Hematopoietic multipotent progenitor cell treated with erythropoietin and hydrocortisone succinate and interleukin-3 and kit ligand, for 6 days (in vitro differentiated cells): Measurements from ENCODE around the gene PPFIBP2.
"Not testable (repeated sequence)": the region's sequence is repeated elsewhere in the genome, so short reads cannot be mapped to it uniquely, and the experiment has no call there.

Experiments used
- DNase-seq: peaks from one replicate; pipeline ENCODE4 v3.0.0-alpha.2; 2015

PPFIBP2 gene

DNA sequence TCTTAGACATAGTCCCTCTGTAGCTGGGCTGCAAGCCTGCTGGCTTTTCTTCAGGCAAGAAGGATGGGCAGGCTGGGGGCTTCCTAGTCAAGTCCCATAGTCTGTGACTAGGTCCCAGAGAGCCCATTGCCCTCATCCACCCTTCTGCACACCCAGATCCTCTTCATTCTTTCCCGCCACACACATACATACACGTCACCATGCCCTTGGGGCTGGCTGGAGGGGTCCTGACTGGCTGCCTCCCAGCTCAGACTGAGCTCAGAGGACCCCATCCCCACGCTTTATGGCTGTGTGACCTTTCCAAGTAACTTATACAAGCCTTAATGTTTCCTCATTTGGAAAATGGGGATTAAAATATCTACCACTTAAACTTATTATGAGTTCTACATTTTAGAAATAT lies 13.5 kb upstream of the PPFIBP2 start:
- no peak for DNase-seq

DNA sequence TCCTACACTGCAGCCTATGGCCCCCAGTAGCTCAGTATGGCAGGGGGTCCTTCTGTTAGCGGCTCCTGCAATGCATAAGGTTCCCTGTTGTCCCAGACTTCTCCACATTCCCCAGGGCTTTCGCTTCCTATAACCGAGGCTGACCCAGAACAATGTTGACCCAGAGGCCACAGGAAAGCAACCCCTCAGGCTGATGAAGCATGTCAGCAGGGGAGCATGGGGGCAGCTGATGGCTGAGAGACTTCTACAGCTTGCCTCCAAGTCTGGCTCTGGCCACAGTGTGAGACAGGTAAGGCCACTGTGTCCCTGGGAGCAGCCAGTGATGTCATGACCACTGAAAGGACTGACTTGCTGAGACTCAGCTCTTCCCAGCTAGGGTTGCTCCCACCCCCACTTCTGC lies 12.5 kb upstream of the PPFIBP2 start:
- no peak for DNase-seq

DNA sequence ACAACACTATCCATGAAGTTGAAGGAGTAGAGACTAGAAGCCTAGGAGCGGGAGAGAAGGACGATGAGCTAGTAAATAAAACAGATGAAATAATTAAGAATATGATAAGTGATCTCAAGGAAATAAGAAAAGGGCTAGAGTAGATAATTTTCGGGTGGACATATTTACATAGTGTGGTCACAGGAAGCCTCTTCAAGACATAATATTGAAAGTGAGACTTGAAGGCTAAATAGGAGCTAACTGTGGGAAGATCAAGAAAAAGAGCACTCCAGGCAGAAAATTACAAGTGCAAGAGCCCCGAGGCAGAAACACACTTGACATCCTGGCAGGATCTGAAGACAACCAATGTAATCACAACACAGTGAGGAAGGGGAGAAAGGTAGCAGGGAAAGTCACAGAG lies 11.9 kb upstream of the PPFIBP2 start:
- no peak for DNase-seq

DNA sequence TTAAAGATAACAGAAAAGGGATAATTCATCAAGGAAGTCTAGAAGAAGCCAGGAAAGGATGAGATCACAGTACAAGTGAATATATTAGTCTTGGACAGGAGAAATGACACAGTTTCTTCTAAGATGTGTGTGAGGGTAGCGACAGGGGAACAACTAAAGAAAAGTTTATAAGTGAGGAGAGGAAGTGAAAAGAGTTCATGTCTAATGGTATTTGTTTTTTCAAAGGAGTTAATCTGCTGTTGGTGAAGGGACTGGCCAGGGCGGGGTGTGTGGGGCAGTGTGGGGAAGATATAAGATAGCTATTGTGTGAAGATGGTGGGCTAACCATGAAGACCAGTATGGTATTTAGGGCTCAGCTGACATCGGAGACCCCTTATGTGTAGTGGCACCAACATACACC lies 7.6 kb upstream of the PPFIBP2 start:
- DNase-seq, result no peak

DNA sequence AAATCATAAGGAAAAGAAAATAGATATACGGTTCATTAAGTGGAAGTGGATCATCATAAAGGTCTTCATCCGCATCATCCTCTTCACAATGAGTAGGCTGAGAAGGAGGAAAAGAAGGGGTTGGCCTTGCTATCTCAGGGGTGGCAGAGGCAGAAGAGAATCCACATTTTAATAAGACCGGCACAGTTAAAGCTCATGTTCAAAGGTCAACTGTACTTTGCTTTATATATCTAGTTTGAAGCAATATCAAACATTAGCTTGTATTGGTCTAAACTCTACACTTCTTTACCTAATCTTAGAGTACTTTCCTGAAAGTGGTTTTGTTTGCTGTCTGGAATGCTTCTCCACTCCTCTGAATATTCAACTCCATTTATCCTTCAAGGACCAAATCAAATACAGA lies 5.7 kb upstream of the PPFIBP2 start:
- no peak for DNase-seq

DNA sequence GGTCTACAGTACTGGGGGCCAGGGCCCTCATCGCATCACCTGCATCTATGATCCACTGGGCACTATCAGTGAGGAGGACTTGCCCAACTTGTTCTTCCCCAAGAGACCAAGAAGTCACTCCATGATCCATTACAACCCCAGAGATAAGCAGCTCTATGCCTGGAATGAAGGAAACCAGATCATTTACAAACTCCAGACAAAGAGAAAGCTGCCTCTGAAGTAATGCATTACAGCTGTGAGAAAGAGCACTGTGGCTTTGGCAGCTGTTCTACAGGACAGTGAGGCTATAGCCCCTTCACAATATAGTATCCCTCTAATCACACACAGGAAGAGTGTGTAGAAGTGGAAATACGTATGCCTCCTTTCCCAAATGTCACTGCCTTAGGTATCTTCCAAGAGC lies 3.8 kb upstream of the PPFIBP2 start:
- DNase-seq, result no peak

DNA sequence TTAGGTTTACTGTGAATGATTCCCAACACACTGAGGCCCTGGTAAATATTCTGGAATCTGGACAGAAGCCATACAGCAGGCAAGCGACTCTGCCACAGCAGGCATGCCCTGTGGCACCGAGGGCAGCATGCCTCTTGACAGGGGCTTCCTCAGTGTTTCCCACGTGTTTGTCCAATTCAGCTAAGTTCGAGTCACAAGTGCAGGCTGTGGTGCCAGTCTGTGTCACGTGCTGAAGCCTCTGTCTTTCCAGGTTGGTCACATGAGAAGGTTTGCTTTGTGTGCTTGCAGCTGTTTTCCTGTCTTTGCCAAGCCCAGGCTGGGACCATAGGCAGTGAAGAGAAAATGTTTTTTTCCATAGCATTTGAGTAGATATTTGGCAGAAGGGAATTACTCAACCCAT lies 2.4 kb upstream of the PPFIBP2 start:
- DNase-seq, result peak; percentile 23

DNA sequence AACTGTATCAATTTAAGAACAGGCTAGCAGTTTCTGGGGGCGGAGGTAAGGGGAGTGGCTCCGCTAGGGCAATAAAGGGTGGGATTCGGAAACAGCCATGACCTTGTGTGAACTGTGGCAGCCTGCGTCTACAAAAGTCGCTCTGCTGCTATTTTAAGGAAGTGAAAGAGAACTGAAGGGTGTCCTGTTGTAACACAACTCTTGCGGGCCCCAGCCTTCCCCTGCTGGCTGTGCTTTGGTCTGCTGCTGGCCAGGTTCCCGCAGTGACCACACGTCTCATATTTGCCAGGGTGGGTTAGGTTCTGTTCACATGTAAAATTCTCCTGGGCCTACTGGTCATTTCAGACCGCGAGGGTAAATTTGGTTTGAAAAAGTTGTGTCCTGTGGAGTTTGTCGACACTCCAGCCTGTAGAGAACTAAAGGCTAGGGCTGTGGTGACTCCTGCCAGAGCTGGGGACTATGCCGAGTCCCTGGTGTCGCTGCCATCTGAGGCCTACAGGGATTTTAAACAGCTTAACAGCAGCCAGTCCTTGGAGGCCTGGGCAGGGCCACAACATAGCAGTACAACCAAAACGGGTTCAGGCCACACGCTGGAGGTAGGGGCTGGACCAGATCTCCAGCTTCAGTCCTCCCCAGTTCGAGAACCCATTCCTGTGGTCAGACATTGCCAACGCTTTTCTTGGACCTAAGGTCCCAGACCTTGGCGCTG lies 1.1 kb upstream of the PPFIBP2 start:
- peak; percentile 66 for DNase-seq

DNA sequence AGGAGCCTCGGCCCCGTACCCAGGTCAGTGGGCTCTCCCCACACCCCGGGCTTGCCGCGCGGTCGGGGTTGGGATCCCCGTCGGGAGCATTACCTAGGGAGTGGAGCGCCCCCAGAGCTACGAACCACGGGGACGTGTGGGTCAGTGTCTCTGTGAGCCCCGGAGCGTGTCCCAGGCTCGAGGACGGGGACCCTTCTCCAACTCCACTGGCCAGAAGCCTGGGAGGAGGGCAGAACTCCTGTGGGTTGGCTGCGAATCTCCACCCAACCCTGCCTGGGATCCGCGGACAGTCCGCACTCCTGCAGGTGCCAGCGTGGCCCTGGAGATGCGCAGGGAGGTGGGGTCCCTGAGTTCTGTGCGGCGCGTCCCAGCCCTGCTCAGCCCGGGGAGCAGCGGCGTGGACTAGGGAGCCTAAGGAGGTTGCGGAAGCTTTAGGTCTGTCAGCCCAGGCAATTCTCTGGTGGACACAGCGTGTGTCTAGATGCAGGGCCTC lies 346 bp downstream of the PPFIBP2 start:
- DNase-seq, result peak; percentile 15

DNA sequence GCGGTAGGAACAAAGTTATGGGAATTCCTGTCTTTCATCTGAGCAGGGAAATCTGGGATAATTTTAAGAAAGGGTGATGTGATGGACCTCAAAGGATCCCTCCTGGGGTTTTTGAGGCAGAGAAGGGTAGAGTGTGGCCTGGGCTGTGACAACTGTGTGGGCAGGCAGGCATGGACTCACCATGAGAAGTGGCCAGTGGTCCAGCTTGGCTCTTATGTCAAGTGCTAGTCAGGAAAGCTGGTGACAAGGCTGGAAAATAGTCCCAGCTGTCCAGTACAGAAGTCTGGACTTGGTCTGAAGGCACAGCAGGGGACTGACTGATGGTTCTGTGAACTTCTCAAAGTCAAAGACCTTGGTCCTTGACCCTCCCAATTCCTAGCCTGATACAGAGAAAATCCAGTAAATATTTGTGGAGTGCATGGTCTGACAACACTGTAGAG lies 1.7 kb downstream of the PPFIBP2 start:
- DNase-seq, result no peak

DNA sequence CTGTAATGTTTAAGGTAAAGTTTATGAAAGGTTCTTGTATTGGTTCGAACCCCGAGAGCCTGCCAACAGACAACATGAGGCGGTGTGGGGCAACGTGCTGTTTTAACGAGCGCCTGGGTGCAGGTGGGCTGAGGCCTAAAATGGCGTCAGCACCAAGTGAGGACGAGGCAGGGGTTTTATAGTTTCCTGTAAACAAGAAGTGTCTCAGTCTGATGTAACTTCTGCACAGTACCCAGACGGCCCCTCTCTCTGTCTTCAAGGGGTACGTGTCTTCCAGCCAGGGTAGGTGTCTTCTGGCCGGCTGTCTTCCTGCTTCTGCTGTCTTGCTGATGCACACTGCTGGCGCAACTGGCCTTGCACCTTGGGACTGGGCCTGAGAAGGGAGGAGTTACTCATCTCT lies 2.7 kb downstream of the PPFIBP2 start:
- no peak for DNase-seq

DNA sequence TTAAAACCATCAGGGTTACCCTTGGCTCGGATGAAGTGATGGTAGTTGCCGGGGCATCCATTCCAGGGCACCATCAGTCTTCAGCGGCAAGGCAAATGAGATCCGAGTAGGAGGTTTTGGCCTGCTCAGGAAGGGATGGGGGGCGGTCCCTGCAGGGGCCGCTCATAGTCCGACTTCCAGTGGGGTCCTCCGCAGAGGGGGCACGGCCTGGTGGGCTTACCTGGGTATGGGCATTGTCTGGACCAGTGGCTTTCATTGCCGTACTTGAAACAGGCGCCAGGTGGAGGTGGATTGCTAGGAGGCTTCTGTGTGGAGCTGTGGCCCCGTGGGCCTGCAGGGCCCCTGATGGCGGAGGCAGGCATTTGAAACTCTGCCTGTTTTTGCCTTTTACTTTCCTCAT lies 3.9 kb downstream of the PPFIBP2 start:
- DNase-seq, result not testable (repeated sequence)

DNA sequence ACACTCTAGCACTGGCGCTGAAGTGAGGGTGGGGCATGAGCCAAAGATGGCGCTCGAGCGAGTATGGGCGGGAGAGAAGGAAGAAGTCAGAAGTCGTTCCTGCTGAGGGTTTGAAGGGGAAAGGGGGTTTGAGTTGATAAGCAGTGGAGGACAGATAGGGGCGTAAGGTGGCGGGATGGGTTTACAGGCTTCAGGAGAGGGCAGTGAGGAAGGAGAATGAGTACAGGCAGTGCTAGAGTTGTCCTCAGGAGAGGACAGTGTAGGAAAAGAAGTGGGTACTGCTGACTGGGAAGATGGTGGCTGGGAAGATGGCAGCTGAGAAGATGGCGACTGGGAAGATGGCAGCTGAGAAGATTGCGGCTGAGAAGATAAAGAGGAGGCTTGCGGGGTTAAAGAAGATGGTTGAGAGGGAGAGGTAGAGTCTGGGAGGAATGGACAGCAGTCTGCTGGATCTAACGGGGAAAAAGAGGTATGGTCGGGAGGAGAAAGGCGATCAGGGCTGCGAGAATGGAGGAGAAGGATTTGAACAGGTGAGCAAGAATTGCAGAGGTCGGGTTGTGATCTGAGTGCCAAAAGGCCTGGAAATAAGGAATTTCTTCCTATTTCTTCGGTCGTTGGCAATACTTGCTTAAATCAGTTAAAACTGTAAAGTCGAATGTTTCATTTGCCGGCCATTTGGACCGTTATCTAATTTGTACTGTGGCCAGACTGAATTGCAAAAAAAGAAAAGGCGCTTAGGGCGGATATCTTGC lies 5.2 kb downstream of the PPFIBP2 start:
- no peak for DNase-seq

DNA sequence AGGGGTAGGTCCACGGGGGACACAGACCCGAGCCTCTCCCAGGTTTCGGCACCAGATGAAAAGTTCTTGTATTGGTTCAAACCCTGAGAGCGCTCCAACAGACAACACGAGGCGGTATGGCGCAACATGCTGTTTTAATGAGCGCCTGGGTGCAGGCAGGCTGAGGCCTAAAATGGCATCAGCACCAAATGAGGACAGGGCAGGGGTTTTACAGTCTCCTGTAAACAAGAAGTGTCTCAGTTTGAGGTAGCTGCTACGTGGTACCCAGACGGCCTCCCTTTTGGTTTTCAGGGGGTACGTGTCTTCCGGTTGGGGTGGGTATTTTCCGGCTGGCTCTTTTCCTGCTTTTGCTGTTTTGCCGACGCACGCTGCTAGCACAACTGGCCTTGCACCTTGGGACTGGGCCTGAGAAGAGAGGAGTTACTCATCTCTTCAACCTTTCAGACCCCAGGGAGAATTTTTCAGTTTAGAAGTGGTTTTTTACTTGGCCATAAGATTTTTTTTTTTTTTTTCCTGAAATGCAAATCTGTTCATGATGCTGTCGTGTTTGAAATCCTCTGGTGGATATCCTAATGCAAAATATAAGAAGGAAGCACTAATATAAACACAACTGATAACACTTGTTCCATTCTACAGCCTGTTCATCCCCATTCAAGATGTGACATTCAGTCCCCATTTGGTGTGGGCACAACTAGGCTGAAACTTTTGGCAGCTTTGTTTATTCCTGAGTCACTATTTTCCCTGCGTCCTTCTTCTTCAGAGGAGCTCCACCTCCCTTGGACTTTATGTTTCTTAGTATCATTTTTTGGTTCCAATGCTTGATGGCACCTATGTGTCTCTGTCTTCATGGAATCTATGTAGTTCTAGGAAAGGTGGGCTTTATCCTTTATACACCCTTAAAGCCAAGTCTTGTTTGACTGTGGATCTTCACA lies 6.5 kb downstream of the PPFIBP2 start:
- DNase-seq, result no peak

DNA sequence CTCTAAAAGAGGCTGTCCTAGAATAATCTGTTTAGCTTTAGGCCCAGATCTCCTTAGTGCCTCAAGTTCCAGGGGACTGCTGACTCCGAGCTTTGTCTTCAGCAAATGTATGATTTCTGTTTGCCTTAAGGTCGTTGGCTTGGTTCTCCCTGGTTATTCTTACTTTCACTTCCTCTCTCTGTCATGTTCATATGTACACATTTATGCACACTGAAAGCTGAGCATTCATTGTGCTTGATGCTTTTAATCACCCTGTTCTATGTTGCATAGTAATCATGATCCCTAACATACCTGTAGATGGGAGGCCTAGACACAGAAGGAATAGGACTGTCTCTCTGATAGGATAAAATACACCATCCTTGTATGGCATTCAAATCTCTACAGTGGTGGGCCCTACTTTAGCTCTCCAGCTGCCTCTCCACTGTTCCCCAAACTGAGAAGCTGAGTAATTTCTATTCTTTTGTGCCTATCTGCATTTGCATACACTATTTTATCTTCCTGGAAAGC lies 7.2 kb downstream of the PPFIBP2 start:
- DNase-seq, result no peak

DNA sequence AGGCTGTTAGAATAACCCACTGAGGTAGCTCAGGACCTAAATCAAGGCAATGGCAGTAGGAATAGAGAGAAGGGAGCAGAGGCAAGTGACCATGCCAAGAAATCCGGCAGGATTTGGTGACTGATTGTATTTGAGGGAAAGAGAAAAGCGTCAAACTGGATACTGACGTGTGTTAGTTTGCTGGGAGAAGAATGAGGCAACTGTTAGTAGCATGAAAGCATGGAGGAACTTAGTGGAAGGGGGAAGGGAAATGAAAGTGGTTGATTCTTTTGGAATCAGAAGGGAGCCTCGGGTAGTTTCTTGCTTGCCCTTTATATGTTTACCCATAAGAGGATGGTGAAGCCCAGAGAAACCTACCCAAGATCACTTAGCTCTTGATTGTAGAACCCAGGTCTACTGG lies 8.3 kb downstream of the PPFIBP2 start:
- no peak for DNase-seq

DNA sequence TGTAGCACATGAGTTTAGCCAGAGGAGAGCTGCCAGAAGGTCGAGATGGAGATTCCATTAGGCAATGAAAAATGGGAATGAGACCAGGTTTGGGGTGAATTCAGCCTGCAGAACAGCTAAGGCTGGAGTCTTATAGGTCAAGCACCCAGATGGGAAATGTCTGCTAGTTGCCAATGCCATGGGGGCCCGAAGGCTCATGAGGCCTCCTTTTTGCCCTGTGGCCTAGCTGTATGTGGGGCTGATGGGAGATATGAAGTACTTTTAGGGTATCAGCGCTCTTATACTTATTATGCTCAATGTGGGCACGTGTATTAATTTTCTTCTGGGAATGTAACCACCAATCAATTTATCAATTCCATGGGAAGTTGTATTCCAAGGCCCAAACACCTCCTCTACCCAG lies 8.7 kb downstream of the PPFIBP2 start:
- no peak for DNase-seq

DNA sequence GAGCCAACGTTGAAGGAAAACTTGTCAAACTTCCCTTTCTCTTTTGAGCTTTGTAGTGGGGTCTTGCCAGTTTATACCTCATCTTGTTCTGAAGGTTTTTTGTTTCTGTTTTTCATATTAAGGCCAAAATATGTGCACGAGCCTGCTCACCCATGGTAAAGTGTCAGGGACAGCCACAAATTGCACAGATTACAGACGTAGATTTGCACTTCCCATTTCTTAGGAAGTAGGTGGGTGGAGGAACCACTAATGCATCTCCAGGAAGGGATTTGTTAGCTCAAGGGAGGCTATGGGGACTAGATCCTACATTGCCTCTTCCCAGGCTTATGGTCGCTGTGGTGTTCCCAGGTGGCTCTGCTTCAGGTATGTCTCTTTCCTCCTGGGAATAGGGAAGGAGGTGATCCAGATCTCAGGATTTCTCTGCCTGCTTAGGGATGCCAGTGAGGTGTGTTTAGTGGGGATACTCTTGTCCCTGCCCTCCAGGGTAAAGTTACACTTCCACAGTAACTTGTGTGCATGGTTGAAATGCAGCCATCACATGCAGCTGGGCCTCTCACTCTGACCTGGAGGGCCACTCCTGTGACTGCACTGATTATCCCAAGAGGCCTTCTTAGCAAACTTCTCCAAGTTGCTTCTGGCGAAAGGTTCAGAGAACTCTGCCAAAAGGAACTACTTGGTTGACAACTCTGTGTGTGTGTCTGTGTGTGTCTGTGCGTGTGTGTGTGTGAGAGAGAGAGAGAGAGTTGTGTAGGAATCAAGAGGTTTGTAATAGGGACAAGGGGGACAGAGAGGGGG lies 9.8 kb downstream of the PPFIBP2 start:
- no peak for DNase-seq

DNA sequence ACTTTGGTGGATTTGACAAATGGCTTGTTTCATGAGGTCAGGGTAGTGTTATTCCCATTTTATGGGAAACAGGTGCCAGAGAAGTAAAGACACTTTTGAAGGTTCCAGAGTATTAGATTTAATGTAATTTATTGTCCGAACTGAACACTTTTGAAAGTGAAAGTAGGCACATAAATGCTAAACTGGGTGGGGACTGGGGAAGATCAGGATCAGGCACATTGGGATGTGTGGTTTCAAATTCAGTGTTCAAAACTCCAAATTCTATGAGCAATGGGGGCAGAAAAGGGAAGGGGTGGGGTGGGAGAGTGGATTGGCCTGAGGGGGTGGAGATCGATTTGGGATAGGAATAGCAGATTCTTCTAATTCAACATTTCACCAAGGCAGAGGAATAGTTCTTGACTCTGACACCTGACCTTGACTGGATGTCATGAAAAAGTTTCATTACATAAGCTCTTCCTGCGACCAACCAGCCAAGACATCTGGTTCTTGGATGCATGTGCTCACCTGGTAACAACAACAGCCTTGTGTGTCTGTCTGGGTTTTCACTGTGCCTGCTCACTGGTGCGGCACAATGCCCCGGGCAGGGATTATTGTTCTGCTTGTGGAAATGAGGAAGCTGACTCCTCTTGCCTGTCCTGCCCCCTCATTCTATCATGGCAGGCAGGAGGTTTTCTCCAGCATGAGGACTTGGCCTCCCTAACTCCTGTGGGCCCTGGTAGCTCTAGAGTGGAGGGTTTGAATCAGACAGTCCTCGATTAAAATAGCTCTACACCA lies 10.8 kb downstream of the PPFIBP2 start:
- no peak for DNase-seq

DNA sequence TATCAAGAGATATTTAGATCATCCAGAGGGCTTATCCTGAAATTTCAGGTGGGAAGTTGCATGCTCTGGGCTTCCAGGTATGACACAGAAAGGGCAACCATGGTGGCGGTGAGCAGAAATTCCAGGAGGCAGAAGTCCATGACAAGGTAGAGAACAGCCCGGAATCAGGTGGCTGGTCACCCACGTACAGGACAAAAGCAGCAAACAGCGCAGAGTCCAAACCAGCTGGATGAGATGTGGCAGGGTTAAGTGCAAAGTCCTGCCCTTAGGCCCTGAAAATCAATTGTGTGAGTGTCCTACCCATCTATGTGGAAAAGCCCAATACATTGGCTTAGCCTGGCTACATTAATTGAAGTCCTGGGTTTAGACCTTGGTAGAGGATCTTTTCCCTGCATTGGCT lies 11.6 kb downstream of the PPFIBP2 start:
- DNase-seq, result no peak

DNA sequence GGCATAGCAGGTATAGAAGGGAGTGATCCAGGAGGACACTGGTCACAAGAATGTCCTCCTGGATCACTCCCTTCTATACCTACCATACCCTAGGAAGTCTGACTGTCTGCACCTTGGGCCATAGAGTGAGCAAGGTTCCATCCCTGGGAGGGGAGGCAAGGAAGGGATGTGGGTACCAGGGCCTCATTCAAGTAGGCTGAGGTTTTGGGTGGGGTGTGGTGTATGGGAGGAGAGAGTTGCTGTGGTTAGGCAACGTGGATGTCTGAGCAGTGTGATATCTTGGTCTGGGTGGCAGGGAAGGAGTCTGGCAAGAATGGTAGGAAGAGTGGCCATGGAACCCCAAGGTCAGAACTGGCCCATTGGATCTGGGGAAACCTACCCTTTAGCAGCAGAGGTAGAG lies 13.2 kb downstream of the PPFIBP2 start:
- peak; percentile 14 for DNase-seq
